HG03108 (cell line): ENCODE measurements around the gene THBD.

Experiments
- ATAC-seq: cut with Tn5 transposase; IDR thresholded peaks from one replicate; pipeline ENCODE4 v1.9.1; 2021; ENCODE audit warnings: moderate library complexity; ENCODE audit not compliant: unreplicated experiment

The THBD gene

DNA sequence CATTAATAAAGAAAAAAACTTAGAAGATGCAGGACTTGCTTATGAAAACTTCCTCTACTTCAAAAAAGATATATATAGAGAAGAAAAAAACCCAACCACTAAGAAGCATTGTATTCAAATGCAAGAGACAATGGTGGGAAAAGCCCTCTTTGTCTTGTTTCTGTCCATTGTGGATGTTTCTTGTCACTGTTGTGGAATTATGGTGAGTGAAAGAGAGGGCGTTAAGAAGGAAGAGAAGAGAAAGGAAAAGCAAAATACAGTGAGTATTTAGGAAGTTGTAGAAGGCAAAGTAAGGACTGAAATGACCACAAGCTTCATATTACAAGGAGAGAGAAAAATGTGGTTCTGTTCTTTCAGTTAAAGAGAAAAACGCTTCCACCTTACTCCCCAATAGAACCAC lies 14.1 kb upstream of the THBD start:
- no peak for ATAC-seq

DNA sequence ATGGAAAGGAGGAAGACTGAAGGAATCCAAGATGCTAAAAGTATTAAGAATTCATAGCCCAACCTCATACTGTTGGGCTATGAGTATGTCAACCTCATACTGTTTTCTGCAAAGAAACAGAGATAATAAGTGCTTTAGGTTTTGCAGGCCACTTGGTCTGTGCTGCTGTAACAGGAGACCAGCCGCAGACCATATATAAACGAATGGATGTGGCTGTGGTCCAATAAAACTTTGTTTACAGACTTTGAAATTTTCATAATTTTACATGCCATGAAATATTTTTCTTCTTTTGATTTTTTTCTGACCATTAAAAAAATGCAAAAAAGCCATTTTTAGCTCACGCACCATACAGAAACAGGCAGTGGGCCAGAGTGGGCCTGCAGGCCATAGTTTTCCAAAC lies 13.7 kb upstream of the THBD start:
- ATAC-seq = no peak

DNA sequence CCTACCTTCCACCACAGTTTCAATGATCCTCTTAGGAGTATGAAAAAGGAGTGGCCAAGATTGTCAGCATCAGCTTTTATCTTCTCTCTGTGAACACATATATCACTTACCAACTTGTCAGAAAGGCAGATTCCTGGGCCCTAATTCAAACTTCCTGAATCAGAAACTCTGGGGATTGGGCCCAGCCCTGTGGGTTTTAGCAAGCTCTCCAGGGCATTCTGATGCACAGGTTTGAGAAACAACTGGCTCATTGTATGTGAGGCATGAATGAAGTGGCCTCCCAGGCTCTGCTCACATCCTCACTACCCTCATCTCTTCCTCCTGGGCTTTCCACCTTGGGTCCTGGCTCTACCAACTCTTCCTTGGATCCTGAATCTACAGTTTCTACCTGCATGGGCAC lies 13.2 kb upstream of the THBD start:
- ATAC-seq = no peak

DNA sequence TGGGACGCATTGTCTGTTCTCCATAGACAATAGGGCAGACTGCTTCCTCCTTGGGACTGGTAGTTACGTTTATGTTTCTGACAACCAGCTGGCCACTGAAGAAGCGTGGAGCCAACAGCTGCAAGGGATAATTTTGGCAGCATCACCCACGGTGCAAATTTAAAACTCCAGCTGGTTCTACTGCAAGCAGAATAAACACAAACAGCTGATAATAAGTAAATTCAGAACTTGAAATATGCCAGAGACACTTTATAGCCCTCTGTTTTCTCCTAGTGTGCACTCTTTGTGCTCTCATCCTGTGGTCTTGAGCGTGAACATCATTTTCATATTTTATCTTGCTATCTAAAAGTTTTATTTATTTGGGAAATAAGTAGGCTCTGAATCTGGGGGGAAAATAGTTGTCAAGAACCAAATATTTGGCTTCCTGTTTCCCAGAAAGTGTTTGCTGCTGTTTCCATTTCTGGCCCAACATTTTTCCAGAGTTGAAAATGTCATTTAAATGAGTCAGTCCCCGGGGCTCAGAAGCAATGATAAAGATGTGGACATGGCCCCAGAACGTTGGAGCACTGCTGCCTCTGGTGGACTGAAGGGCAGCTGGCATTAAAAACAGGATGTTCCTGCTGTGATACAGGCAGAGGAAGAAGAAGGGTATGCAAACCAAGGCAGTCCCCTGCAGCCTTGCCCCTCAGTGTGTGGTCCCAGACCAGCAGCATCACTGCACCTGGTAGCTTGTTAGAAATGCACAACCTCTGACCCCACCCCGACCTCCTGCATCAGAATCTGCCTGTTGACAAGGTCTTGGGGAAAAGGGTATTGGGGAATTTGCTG lies 12.5 kb upstream of the THBD start:
- ATAC-seq = no peak

DNA sequence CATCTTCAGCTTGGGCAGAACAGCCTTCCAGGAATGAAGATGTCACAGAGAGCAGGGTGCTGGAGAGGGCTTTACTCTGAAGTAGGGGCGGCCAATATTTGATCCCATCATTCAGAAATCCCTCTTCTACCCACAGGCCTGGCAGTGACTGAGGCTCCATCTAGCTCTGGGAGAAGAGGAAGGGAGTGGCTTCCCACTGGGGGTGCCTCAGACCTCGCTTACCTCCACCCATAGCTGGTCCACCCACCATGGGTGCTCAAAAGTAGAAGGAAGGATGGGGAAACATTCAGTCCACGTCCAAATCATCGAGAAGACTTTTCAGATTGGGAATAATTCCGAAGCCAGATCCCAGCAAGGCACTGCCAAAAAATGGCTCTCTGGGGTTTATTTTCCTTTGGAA lies 11.8 kb upstream of the THBD start:
- ATAC-seq = no peak

DNA sequence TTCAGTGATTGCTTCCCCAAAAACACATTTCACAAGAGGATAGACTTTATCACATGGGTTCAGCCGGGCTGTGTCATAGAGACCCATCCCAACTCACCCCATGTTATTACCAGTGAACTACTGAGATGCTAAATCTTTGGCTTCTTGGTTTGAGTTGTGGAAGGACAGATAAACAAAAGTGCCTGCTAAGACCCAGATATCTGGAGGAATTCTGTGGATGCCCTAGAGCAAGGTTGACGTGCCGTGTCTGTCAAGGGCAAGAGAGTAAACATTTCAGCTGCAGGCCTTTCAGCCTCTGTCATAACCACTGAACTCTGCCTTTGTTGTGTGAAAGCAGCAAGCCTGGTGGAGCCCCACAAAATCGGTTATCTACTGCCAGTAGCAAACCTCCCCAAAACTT lies 11.2 kb upstream of the THBD start:
- ATAC-seq = no peak

DNA sequence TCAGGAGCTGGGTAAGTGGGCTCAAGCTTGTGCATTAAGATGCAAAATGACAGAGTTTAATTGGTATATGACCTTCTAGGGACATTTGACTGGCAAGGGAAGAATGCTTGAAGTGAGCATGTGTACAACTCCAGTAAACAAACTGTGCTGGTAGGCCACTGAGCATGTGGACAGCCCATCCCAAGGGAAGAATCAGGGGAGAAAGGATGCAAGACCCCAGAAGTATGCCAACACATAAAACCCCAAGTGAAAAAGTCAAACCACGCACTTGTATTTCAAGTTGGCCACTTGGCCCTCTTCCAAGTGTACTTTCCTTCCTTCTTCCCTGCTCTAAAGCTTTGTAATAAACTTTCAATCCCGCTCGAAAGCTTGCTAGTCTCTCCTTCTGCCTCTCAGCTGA lies 10.4 kb upstream of the THBD start:
- no peak for ATAC-seq

DNA sequence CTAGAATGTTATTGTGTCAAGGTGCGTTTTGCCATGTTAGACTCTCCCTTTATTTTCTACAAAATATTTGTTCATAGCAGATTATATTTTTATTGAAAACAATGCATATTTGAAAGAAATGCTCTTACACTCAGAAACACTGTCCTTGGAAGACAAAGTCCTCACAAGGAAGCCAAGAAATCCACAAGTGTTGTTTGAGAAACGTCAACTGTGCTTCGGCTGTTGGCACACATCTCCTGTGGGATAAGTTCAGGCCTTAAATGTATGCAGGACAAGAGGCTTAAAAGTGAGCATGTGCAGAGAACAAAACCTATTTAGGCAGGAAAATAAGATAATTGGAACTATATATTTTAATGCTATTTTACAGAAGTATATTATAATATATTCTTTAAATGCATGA lies 9.5 kb upstream of the THBD start:
- ATAC-seq = no peak

DNA sequence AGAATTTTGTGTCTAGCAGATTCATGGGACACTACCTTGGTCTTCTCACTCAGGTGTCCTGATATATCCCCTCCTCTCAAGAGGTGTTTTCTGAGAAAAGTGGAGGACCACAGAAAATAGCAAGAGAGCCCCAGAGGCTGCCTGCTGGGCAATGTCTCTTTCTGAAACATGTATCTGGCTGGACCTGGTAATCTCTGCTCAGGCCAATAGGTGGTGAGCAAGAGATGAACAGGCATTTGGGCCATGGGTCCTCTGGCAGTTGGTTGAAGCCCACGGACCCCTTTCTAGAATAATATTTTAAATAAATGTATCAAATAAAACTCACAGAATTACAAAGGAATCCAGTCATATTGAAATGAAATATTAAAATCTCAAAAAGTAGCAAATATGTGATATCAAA lies 8.8 kb upstream of the THBD start:
- no peak for ATAC-seq

DNA sequence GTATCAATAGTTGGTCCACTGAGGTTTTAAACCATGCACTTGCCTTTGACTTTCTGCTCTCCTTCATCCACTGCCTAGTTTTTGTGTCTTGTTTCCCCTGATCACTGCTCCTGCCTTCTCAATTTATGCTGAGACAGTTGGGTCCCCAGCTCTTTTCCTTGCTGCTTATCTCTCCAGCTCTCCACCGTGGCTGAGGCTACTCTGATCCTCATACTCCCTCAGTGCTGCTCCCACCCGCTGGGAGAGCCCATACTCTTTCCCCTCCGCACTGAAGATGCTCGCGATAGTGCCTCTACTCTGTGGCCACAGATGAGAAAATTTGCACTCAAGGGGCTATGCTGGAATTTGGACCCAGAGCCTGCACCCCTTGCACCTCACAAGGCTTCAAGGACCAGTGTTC lies 3.4 kb upstream of the THBD start:
- ATAC-seq = no peak

DNA sequence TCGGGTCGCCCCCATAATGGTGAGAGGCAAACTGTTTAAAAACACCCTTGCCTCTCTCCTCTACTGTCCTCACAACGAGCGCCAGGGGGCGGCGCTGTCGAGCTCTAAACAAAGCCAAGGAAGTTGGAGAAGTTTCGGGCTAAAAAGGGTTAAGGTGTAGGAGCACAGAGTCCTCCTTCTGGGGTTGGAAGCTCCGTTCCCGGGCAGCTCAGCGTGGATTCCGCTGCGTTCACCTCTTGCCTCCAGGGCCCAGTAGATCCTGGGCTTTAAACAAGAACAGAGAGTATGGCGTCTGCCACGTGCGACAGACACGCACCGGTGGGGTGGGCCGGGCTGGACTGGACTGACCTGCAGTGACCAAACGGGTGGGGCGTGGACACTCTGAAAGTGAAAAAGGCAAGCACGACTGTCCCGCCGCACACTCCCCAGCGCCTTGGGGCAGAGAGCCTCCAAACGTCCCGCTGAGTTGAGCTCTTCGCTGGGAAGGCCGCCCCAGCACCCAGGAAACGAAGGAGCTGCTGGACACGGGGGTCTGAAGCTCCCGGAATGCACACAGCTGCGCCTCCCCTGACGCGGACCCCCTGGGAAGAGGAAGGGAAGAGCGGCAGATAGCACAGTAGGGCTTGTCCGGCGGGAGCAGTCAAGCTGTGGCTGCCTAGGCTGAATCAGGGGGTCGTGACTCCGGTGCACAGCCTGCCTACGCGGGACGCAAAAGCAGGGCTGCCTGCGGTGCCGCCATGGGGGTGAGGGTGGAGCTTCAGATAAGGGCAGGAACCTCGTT lies 1.6 kb upstream of the THBD start:
- ATAC-seq = no peak

DNA sequence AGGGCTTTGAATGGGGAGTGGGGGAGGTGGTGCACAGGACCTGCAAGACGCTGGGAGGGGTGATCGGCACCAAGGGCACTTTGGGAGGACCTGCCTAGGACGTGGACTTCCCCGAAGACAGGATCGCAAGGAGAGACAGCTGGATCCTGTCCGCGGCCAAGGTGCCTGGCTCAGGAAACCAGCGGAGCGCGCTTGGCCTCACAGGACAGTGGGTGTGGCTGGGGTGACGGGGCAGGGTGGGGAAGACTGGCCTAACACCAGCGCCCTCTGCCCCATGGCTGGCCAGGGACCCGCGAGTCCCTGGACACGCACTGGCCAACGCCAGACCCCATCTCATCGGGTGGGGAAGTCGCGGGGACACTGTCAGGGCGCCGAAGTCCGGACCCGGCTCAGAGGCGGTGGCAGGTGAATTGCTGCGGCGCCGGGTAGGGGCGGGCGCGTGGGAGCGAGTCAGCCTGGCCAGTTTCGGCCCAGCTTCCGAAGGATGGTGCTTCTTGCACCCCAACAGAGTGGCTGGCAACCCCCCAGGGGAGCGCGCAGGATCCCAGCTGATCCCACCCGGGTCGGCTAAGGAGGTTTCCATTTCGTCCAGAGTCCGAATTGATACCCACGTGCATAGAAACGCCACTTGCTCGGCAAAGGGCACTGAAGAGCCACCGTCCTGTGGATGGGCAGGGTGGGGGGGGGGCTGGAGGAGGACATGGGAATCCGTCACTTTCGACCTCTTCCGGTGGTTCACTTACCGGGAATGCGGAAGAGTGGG lies 785 bp upstream of the THBD start:
- no peak for ATAC-seq

DNA sequence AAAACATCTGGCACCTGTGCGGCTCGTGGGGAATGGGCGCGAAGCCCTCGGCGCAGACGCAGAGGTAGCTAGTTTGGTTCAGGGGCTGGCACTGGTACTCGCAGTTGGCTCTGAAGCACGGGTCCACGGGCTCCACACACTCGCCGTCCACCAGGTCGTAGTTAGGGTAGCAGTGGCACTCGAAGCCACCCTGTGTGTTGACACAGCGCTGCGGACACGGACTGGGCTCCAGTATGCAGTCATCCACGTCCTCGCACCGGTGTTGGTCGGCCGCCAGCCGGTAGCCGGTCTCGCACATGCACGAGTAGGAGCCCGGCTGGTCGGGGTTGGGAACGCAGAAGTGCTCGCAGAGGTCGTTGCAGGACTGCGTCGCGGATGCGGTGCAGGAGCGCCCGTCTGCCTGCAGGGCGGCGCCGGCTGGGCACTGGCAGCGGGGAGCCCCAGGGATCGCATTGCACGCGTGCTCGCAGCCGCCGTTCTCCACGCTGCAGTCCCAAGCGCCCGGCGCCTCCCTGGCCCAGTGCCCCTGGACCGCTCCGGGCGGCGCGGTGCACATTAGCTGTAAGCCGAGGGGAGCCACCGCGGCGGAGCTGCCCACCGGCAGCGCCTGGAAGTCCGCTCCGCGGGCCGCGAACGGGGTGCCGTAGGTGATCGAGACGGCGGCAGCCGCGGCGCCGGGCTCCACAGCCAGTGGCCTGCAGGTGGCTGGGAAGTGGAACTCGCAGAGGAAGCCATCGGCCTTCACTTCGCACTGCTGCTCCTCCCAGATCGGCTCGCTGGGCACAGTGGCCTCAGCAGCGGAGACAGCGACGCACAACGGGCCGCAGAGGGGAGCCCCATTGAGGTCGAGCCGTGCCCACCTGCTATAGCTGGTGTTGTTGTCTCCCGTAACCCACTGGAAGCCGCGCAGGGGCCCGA lies 930 bp downstream of the THBD start:
- ATAC-seq = no peak

DNA sequence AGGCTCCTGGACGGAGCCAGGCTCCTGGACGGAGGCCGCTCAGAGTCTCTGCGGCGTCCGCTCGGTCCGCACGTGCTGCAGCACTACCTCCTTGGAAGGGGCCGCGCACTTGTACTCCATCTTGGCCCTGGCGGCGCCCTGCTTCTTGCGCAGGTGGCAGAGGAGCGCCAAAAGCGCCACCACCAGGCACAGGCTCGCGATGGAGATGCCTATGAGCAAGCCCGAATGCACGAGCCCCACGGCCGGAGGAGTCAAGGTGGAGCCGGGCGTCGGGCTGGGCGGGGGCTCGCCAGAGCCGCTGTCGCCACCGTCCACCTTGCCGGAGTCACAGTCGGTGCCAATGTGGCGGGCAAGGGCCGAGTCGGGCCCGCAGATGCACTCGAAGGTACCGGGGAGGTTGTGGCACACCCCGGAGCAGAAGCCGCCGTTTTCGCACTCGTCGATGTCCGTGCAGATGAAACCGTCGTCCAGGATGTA lies 1.7 kb downstream of the THBD start:
- ATAC-seq = no peak

DNA sequence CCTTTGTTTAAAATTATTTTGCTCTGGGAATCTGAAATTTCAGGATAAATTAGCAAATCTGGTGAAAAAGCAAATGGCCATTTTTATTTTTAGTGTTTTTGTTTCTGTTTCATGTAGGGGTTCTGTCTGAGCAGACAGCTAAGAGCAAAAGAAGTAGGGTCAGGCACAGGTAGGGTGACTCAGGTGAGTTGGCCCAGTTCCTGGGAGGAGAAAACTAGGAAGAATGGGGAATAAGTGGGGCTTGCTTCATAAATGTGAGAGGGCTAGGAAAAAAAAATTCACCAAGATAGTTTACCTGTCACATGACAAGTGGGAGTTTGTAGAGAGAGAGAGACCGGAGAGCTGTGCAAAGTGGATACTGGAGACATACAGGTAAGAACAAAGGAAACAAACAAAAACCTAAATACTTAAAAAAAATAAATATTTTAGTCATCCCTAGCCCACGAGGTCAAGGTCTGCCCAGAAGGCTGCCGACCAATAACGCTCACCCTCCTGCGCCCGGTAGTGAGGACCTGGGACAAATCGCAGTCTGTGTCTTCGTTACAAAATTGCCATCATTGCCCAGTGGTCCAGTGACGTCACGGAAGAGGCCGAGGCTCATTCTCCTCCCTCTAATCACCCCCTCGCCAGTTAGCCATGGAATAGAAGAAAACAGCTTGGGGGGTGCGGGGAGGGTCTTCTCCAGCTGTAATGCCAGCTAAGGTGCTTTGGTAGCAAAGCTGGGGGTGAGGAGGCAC lies 2.3 kb downstream of the THBD start:
- ATAC-seq = no peak

DNA sequence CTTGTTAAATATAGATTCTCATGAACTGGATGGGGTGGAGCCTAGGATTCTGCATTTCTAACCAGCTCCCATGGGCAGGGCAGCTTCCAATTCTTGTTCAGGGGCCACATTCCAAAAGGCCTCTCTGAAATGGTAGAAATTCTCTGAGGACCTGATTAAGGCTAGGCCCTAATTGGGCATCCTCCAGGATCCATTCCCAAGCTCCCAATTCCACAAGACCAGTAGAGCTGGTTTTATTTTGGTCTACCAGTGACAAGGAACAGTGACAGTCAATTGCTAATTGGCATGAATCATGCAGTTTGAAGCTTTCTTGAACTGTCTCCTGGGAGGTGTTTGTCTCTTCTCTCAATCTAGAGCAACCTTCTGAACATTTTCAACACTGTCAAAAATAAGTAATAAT lies 3.0 kb downstream of the THBD start:
- no peak for ATAC-seq

DNA sequence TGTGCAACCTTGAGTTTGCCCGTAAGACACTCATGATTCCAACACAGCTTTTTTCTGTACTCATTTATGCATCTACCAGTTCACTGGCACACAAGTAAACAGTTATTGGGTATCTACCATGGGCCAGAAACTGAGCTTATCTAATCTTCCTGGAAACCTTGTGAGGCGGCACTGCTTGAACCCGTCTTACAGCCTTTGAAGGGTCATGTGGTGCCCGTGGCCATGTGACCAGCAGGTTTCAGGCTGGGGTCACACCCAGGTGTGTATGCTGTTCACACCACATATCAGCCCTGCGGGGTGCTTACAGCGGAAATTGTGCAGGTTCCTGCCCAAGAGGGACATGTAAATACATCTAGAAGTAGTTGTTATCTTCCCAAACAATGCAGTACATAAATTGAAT lies 6.1 kb downstream of the THBD start:
- ATAC-seq = no peak

DNA sequence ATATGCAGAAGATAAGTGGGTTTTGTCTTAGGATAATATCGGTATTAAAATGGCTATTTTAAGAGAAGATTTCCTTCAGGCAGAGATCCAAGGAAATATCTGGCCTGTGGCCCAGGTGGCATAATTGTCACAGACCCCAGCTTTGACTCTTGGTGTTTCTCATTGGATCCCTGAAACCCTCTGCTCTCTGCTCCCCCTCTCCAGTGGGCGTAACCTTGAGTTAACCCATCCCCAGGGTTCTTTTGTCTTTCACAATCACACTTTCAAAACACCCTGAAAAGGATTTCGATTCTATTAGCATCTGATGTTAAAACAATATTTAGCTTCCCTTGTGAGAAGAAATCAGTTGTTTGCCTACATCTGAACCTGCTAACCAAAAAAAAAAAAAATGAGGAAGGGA lies 7.2 kb downstream of the THBD start:
- no peak for ATAC-seq

DNA sequence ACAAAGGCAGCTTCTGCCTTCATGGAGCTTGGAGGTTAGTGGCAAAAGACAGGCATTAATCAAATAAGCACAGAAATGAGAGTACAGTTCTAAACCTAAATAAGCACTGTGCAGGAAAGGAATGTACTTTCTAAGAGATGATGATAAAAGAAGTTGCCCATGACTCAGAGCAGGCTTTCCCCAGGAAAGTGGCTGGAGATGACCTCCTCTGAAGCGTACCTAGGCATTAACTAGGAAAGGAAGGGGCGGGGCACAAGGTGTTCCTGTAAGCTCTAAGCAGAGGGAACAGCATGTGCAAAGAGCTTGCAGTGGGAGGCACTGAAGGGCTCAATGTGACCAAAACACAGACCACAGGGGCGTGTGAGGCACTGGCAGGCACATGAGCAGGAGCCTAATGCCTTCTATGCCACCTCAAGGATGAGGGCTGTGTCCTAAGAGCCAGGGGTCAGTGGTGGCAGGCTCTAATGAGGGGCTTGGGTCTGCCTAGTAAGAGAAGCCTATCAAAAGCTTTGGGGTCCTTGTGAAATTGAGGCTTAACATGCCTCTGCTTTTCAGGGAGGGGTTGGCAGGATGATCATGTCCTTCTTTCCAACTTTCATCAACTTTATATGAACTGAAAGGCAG lies 9.5 kb downstream of the THBD start:
- no peak for ATAC-seq
